GM18511 (cell line): Measurements from ENCODE around the gene WDR27.
"Not testable (repeated sequence)": the region's sequence is repeated elsewhere in the genome, so short reads cannot be mapped to it uniquely, and the experiment has no call there.

Experiments
- ATAC-seq: cut with Tn5 transposase; IDR thresholded peaks from one replicate; pipeline ENCODE4 v1.9.1; 2021; ENCODE audit warnings: mild to moderate bottlenecking, moderate library complexity; ENCODE audit not compliant: unreplicated experiment

WDR27 gene

DNA sequence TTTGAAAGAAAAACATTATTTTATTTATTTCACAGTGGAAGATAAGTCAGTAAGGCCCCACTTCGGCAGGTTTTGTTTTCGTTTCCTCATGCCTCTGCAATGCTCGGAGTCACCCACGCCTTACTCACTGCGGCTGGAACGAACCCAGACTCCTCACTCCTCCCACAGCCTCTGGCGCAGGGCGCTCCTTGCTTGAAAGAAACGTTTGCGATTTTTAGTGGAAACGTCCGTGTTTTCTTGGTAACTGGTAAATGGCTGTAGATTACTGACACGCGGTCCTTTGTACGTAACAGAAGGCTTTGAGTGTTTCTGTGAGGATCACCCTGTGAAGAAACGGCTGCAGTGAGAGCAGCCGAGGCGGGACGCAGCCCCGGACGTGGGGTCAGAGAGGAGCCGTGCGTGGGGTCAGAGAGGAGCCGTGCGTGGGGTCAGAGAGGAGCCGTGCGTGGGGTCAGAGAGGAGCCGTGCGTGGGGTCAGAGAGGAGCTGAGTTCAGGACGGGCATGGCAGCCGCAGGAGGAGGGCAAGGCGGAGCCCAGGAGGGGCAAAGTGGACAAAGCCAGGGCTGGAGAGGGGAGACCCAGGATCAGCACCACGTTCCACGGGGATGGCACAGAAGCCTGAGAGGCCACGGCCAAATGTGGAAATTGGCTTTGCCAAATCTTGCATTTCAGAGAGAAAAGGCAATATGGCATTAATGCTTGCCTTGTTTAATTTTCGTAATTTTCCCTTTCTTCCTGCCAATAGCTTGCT lies 249.5 kb downstream of the WDR27 start:
- no peak for ATAC-seq

DNA sequence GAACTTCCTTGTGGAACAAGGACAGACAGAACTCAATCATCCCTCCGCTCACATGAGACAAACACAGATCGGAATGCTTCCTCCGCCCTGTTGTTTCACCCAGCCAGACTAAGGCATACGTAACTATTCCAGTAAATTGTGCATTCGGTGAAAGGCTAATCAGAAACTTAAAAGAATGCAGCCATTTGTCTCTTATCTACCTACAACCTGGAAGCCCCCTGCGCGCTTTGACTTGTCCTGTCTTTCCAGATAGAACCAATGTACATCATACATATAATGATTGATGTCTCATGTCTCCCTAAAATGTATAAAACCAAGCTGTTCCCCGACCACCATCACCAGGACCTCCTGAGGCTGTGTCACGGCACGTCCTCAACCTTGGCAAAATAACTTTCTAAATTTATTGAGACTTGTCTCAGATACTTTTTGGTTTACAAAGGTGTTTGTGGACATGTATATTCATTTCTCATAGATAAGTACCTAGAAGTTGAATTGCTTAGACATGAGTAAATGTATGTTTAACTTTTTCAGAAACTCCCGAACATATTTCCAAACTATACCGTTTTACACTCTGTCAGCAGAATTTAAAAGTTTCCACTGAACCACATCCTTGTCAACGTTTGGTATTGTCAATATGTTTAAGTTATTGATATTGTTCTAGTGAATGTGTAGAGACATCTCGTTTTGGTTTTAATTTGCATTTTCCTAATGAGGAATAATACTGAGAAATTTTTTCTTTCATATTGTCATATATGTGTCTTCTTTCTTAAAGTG lies 250.6 kb downstream of the WDR27 start:
- ATAC-seq = no peak

DNA sequence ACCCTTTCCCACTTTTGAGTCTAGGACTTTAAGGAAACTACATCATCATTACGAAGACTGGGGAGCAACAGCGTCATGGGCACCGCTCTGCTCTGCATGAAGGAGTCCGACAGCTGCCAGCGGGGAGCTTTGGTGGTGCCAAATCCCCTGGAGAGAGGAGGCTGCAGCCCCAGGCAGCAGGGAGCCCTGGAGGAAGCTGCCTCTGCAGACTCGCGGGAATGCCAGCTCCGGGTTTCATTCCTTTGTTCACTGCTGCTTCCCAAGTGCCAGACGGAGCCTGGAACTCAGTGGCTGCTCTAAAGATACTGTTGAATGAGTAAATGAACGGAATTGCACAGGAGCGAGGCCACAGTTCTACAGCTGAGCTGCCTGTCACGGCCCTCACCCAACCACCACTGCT lies 251.7 kb downstream of the WDR27 start:
- no peak for ATAC-seq

DNA sequence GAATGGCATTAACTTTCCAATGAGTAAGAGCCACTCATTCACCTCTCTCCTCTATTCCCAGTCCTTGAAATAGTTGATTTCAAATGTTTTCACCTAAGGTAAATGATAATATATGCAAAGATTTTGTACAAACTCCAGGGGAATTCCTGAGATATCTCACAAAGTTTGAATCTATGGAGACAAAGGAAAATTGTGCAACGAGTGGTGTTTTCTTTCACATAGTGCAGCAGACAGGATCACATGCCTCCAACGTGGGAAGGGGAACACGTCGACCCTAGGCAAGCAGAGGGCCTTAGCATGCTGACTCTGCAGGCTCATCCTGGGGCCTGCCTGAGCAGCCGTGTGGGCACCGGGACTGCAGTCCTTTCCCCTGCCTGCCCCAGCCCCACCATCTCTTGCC lies 252.6 kb downstream of the WDR27 start:
- ATAC-seq = no peak

DNA sequence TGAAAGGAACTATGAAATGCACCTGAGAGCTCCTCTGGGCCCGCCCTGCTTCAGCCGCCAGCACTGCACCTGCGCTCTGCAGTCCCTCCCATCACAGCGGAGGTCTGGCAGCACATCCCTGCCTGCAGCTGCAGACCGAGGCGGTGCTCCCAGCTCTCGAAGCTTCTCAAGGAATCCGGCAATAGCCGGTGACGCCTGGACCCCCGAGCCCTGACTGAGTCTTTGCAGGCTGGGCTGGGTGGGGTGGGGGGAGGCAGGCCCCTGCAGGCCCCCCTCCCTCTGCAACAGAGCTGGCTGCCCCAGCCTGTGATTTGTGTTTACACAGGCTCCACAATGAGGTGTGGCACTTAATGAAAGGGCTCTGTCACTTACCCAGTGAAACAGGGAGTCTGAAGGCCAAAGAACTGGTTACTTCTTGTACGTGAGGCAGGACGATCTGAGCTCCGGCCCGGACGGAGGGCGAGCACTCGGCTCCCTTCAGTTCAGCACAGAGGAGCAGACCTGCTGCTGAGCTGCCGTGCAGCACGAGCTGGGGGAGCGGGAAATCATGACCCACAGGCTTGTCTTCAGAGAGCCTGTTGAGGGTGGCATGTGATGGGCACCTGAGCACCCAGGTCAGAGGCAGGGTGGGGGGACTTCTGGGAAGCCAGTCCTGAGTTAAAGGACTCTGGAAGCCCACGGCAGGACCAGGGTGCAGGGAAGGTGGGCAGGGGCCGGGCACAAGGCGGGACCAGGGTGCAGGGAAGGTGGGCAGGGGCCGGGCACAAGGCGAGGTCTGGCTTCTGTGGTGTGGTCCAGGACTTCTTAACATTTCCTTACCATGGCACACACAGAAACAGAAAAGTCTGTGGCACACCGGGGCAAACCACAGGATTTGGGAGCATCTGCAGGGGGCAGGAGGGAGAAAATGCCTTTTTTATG lies 255.9 kb downstream of the WDR27 start:
- no peak for ATAC-seq

DNA sequence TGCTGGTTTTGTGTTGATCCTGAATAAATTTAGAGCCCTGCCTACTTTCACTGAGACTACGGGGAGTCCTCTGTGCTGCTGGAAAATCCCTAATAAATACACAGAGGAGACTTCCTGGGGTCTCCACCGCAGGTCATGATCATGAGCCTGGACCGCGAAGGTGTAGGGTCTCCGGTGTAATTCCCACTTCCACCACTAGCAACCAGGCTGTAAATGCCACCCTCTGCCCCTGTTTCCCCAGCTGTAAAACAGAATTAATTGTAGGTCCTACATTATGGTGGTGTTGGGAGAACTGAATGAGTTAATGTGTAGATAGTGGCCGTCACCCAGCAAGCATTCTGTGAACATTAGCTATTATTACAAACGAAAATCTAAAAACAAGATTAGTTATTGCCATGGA lies 256.6 kb downstream of the WDR27 start:
- no peak for ATAC-seq

DNA sequence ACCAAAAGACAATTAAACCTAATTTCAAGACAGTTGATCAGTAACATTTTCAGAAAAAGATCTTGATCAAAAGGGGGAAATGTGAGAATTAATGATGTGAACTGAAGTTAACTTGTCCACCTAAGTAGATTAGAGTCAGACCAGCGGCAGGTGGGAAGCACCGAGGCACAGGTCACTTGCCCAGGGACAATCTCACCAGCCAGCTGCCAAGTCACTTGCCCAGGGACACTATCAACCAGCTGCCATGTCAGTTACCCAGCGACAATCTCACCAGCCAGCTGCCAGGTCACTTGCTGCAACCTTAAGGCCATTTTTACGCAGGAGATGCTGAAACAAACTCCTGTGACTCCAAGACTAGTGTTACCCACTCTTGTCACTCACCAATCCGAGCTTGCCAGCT lies 260.5 kb downstream of the WDR27 start:
- ATAC-seq = no peak

DNA sequence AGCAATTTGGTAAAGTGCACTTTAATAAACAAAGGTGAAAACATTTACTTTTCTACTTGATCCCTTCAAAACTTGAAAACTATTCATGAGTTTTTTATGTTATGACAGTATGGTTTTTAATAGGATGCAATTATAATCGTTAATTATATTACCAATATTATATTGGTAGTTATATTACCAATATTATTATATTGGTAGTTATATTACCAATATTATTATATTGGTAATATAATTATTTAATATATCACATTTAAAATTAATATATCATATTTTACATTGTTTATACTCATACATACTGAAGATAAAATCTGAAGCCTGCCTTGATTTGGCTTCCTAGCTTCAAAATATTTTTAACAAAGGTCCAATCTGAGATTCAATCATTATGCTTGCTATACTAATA lies 262.1 kb downstream of the WDR27 start:
- no peak for ATAC-seq

DNA sequence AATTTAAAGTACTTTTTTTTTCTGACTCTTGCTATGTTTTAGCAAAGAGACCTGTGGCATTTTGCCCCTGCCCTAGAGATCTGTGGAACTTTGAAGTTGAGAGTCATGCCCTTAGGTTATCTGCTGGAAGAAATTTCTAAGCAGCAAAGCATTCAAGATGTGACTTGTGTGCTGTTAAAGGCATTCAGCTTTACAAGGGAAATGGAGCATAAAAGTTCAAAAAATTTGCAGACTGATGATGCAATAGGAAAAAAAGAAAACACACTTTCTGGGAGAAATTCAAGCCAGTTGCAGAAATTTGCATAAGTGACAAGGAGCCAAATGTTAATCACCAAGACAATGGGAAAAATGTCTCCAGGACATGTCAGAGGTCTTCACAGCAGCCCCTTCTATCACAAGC lies 267.3 kb downstream of the WDR27 start:
- not testable (repeated sequence) for ATAC-seq

DNA sequence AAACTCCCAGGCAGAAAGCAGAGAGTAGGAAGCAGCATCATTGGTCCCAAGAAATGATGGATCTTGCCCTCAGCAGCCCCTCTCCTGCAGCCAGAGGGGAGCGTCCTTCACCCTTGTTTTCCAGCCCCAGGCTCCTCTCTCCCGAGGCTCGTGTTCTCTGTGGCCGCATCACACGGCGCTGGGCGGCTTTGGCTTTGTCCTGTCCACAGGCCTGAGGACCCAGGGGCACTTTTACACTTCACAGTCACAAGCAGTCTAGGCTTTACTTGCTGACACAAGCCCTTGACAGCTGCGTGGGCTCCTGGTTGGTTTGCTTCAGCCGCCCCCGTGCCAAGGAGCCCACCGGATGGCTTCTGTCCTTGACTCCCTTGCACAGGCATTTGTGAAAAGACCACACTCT lies 272.8 kb downstream of the WDR27 start:
- ATAC-seq = no peak

DNA sequence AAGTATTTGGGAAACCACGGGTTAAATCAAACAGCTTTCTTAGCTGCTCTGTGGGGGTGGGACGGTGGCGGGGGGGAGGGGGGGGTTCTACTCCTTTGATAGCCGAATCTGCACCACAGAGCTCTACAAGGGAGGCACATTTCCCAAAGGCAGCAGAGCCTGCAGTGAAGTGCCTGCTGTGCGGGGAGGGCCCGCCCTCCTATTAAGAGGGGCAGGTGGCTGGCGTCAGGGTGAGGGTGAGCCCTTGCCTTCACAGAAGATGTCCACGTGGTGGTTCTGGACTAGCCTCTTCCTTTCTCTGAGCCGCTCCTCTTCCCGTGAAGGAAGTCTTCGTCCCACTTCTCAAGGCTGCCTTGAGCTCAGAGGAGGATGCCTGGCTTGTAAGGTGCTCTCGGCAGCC lies 273.3 kb downstream of the WDR27 start:
- no peak for ATAC-seq

DNA sequence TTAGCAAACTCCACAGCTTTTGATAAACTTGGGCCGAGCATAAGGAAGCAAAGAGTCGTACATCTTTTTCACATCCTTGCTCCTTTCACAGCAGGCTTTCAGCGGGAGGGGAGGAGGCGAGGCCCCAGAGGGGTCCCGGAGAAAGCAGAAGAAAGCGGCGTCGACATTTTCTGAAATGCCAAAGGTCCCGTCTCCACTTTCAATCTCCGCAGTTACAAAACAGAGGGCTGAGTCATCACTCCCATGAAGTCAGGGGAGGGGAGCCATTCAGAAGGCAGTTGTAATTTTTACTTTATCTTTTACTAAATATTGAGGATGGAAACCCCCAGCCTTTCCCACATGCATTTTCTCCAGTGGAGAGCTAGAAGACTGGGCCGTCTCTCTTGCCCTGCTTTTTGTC lies 274.0 kb downstream of the WDR27 start:
- no peak for ATAC-seq

DNA sequence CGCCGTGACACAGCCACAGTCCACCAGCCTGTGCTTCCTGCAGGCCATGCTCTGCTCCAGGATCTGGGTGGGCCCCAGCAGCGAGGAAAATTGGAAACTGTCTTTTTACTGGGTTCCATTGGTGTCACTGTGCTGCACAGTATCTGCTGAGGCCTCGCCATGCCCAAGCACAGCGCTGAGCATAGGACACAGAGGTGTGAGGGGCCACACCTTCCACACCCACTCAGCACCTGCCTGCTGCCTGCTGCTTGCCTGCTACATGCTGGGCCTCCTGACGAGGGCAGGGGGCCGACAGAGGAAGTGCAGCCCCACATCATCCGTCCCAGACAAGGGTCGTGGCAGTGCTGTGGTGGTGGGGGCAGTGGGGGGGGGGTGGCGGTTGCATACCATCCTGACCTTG lies 275.2 kb downstream of the WDR27 start:
- no peak for ATAC-seq

DNA sequence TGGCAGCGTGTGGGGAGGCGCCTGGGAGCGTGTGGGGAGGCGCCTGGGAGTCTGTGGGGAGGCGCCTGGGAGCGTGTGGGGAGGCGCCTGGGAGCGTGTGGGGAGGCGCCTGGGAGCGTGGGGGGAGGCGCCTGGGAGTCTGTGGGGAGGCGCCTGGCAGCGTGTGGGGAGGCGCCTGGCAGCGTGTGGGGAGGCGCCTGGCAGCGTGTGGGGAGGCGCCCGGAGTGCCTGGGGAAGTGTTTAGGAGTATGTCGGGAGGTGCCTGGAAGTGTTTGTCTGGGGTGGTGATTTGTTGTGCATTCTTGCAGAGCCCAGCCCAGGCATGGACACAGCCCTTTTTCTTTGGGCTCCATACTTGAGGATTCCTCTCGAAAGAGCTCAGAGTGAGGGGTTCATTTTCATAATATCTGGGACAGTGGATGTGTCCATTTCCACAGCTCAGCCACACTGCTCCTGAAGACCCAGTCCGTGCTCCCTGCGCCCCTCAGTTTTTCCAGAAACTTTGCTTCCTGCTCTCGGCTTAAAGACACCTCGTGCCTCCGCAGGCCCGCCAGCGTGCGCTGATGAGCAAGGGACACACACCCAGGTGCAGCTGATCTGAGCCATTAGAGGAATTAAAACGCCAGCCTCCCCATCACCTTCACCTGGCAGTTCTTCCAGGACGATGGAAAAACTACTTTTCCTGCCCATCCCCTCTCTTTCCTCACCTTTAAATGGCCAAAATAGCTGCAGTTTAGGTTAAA lies 276.0 kb downstream of the WDR27 start:
- no peak for ATAC-seq

DNA sequence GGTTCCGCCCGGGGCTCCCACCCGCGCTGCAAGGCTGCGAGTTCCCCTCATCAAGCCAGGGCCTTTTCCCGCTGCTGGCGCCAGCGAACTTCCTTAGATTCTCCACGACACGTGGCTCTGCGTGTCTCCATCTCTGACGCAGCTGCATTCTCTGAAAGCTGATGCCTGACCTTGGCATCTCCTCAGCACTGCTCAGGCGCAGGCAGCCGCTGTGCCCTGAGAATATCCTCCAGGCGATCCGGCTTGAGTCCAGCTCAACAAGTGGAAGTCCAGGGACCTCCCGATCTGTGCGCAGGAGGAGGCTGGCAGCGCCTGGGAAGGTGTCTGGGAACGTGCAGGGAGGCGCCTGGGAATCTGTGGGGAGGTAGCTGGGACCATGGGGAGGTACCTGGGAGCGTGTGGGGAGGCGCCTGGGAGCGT lies 277.0 kb downstream of the WDR27 start:
- ATAC-seq = peak; percentile 57

DNA sequence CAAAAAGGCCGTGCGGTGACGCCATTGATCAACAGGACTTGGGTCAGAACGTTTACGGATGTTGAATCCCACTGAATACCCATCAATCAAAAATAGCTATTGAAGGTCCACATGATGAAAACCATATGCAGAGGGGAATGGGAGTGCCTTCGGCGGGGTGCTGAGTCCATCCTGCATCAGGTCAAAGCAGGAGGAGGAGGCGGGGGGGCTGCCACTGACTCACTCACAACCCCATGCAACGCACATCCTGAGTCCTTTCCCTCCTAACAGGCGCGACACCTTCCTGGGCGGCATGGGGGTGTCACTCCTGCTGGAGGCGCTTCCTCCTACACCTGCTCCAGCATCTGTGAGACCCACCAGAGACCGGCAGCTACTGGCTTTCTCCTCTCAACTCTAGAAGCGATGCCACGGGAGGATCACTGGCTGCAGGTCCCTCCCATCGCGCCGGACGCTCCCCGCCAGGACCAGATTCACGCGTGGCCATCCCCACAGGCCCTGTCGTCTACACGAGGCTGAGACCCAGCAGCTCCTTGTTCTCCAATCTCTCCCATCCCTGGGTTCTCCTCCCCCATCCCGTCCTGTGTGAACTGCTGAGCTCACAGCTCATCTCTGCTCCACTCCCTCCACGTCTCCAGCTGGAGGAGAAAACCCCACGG lies 277.6 kb downstream of the WDR27 start:
- no peak for ATAC-seq

DNA sequence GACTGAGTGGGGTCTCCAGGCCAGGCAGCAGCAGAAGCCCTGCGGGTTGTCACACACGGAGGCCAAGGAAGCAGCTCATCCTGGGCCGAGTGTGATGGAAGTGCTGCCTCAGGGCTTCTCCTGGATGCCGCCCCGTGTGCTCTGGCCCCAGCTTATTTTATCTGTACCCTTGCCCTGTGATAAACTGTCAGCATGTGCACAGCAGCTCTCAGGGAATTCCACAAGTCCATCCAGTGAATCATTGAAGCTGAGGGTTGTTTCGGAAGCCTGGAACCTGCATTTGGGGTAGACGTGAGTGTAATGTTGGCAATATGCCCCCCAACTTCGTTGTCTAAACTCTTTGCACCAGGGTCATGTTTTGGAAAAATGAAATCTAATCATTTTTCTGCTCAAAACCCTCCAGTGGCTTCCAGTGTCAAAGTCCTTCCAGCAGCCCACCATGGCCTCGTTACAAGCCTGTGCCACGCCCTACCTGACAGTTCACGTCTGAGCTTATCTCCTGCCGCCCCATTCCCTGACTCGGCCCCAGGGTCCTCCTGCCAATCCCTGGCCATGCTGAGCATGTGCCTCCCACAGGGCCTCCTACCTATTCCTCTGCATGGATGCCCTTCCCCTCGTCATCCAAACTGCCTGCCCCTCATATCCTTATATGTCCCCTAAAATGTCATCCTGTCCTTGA lies 280.1 kb downstream of the WDR27 start:
- no peak for ATAC-seq

DNA sequence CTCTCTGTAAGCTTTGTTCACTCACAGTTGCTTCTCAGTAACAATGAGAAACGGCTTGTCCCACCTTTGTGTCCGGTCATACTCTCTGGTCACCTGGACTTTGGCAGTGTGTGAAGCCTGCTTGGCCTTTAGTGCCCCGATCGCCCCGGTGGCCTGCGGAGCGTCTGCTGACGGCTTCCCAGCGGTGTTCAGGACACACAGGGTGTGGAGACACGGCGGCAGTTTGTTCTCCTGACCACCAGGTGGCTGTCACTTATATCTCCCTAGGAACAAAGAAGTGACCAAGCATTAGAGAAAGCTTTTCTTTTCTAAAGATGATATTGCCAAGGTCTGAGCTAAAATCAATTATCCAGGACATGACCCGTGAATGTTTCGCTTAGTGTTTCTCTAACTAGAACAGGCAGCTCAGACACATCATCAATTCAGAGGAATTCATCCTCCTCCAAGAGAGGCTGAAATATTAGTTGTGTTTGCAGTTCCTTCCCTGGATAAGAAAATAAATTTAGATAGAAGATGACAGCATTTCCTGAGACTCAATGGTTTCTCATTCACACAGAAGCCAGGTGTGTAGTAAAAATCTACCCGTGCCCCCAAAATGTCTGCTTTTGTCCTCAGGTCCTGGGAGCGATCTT lies 280.8 kb downstream of the WDR27 start:
- ATAC-seq = no peak

DNA sequence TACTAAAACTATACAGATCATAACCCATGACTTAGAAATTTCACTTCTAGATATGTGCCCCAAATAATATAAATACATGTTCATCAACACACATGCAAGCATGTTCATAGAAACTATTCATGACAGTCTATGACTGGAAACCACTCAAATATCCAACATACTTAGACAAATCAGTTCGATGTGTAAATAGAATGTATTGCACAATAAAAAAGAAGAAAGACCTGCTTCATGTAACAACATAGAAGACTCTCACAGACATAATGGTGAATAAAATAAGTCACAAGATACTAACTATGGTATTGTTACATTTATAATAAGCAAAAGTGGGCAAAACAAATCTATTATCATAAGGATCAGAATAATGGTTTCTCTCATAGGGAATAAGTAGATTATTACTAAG lies 284.7 kb downstream of the WDR27 start:
- ATAC-seq = no peak
